Thyroid gland (tissue), 4 donors: ENCODE data around the gene MANSC1. TPM values are rescaled to one million over a fixed set of nuclear protein-coding genes. Genes with fewer than 3 reads are reported as not detected.

Experiments used
- DNase-seq, 2 donors: peaks; one replicate each; pipeline ENCODE4 v3.0.0-alpha.2; 2019
- H3K27ac ChIP-seq, 3 donors: fragments of 200-600 bp; sonication (generic); 1 replicate in 2 of 3; 2 replicates in 1 of 3; pipeline ENCODE4 v1.5.1; 2016 to 2019; ENCODE audit warnings: mild to moderate bottlenecking in 1 of 3, moderate library complexity in 1 of 3
- H3K27me3 ChIP-seq: fragments of 200-600 bp; sonication (generic); one replicate; pipeline ENCODE4 v1.5.1; 2019
- H3K36me3 ChIP-seq, 2 donors: fragments of 200-600 bp; sonication (generic); one replicate each; pipeline ENCODE4 v1.5.1; 2016 to 2019
- H3K4me1 ChIP-seq, 2 donors: fragments of 200-600 bp; sonication (generic); one replicate each; pipeline ENCODE4 v1.5.1; 2017 to 2019
- H3K4me3 ChIP-seq, 3 donors: fragments of 200-600 bp; sonication (generic); replicated peaks in 1 of 3; 1 replicate in 2 of 3; 2 replicates in 1 of 3; pipeline ENCODE4 v1.5.1; 2016; ENCODE audit warnings: mild to moderate bottlenecking in 1 of 3
- H3K9me3 ChIP-seq: fragments of 200-600 bp; sonication (generic); one replicate; pipeline ENCODE4 v1.5.1; 2017
- POLR2A ChIP-seq, 2 donors: fragments of 450-650 bp; IDR thresholded peaks; one replicate each; pipeline ENCODE4 v1.6.1; 2017; ENCODE audit warnings: antibody characterized with exemption in 2 of 2, mild to moderate bottlenecking in 2 of 2, moderate library complexity in 1 of 2
- WGBS, 2 donors: methylation state at CpG; one replicate each; pipeline ENCODE4 v1.1.5; 2017; 5-methylcytosine and 5-hydroxymethylcytosine counted together
- intact Hi-C: fragments of 100-400 bp; cut with DNase I; formaldehyde crosslinking; loops from one replicate; pipeline ENCODE4 v1.15.1; 2023
- total RNA-seq, 4 donors: library from RNA; depleted of rRNA; stranded (reverse); fragments of >200 nt; gene quantifications; one replicate each; pipeline ENCODE4 v1.2.3, GENCODE V29; 2016
- TF ChIP-seq, protein P1 (sequence below), 6 experiments: fragments of 200-600 bp in 3 of 6; fragments of 450-650 bp in 3 of 6; sonication (generic) in 3 of 6; IDR thresholded peaks; one replicate each; pipeline ENCODE4 v1.5.1; 2016 to 2019; ENCODE audit warnings: antibody characterized with exemption in 6 of 6, mild to moderate bottlenecking in 2 of 6, inconsistent platforms in 1 of 6, moderate library complexity in 1 of 6

Gene MANSC1
- total RNA-seq, 4 donors from 2014 or later = 15.3 to 59.0 (median 37.5) TPM

DNA sequence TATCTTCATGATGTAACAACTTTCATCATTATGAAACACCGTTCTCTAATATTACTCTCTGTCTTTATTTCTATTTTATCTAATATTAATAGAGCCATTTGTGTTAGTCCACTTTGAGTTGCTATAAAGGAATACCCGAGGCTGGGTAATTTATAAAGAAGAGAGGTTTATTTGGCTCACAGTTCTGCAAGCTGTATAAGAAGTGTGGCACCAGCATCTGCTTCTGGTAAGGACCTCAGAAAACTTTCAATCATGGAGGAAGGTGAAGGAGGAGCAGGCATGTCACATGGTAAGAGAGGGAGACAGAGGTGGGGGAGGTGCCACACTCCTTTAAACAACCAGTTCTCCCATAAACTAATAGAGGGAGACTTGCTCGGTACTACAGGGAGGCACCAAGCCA lies 31.9 kb upstream of the MANSC1 start:
- Histone ChIP-seq H3K4me1 (peaks cover 0 to 6% of the 10 kb centered on the region in 2 donors), H3K36me3 (no peaks in the 10 kb centered on the region), H3K4me3 (no peak overlapping the region), H3K27me3 (no peaks in the 10 kb centered on the region), H3K9me3 (no peaks in the 10 kb centered on the region), H3K27ac (no peak overlapping the region)
- DNase-seq = no peak
- TF ChIP-seq, protein P1, sequence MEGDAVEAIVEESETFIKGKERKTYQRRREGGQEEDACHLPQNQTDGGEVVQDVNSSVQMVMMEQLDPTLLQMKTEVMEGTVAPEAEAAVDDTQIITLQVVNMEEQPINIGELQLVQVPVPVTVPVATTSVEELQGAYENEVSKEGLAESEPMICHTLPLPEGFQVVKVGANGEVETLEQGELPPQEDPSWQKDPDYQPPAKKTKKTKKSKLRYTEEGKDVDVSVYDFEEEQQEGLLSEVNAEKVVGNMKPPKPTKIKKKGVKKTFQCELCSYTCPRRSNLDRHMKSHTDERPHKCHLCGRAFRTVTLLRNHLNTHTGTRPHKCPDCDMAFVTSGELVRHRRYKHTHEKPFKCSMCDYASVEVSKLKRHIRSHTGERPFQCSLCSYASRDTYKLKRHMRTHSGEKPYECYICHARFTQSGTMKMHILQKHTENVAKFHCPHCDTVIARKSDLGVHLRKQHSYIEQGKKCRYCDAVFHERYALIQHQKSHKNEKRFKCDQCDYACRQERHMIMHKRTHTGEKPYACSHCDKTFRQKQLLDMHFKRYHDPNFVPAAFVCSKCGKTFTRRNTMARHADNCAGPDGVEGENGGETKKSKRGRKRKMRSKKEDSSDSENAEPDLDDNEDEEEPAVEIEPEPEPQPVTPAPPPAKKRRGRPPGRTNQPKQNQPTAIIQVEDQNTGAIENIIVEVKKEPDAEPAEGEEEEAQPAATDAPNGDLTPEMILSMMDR (IDR thresholded peaks at IDR 0.05) = no peak
- TF ChIP-seq POLR2A (IDR thresholded peaks at IDR 0.05) = no peak
- WGBS, 2 donors = 94 to 99% methylated on average over 3 of the region's 3 CpGs
- intact Hi-C loops = no loop called here

DNA sequence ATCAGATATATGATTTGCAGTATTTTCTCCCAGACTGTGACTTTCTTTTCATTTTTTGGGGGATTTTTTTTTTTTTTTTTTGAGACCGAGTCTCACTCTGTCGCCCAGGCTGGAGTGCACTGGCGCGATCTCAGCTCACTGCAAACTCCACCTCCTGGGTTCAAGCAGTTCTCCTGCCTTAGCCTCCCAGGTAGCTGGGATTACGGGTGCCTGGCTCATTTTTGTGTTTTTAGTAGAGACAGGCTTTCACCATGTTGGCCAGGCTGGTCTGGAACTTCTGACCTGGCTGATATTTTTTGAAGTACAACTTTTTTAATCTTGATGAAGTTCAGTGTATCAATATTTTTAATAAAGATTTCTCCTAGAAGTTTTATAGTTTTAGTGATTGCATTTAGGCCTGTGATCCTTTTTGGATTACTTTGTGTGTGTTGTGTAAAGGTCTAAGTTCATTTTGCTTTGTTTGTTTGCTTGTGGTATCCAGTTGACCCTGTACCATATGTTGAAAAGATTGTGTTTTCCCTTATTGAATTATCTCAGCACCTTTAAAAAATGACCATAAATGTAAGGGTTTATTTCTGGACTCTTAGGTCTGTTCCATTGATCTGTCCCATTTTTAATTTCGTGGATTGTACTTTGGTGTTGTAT lies 31.0 kb upstream of the MANSC1 start:
- WGBS, 2 donors = 96 to 97% methylated on average over 6 of the region's 6 CpGs
- no peaks in the 10 kb centered on the region for H3K36me3 ChIP-seq
- no peak overlapping the region for H3K4me3 ChIP-seq
- DNase-seq = no peak
- no peaks in the 10 kb centered on the region for H3K9me3 ChIP-seq
- no peaks in the 10 kb centered on the region for H3K27me3 ChIP-seq
- intact Hi-C loops = no loop called here
- no peak for TF ChIP-seq POLR2A (IDR thresholded peaks at IDR 0.05)
- TF ChIP-seq, protein P1 (IDR thresholded peaks at IDR 0.05) = no peak
- H3K4me1 ChIP-seq = peaks cover 0 to 6% of the 10 kb centered on the region in 2 donors
- no peak overlapping the region for H3K27ac ChIP-seq

DNA sequence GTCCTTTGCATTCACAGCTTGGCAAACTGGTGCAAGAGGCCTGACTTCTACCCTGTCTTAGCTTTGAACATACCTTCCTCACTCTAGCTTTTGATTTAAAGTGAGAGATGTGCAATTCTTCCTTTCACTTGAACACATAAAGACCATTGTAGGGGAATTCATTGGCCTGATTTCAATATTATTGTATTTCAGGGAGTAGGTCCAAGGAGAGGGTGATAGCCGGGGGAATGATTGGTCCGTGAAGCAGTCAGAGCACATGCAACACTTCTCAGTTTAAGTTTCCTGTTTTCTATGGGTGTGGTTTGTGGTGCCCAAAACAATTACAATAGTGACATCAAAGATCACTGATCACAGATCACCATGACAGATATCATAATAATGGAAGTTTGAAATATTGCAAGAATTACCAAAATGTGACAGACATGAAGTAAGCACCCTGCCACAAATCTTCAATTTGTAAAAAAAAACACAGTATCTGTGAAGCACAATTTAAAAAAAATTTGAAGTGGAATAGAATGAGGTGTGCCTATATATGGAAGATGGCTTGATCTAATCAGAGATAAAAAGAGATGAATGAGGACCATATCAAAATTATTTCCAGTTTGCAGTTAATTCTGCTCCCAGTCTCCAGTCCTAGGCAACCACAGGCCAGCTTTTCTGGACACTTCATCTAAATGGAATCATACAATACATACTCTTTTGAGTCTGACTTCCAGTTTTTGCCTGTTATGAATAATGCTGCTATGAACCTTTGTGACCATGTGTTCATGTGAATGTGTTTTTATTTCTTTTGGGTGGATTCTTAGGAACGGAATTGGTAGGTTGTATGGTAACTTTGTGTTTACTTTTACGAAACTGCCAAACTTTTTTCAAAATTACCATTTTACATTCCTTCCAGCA lies 30.0 kb upstream of the MANSC1 start:
- TF ChIP-seq, protein P1 (IDR thresholded peaks at IDR 0.05) = no peak
- no peak for TF ChIP-seq POLR2A (IDR thresholded peaks at IDR 0.05)
- no peaks in the 10 kb centered on the region for H3K36me3 ChIP-seq
- WGBS, 2 donors = 55 to 63% methylated on average over 4 of the region's 4 CpGs
- H3K27me3 ChIP-seq = no peaks in the 10 kb centered on the region
- no peaks in the 10 kb centered on the region for H3K9me3 ChIP-seq
- peak overlapping the region in 2 of 3 donors; percentile 44 to 60 for H3K27ac ChIP-seq
- no peak overlapping the region for H3K4me3 ChIP-seq
- intact Hi-C loops = loop anchor here (5.0 kb wide), 3 partner anchors 182 to 327 kb away; partner anchors contain the start of gene DUSP16
- H3K4me1 ChIP-seq = peaks cover 0 to 6% of the 10 kb centered on the region in 2 donors
- DNase-seq = no peak

DNA sequence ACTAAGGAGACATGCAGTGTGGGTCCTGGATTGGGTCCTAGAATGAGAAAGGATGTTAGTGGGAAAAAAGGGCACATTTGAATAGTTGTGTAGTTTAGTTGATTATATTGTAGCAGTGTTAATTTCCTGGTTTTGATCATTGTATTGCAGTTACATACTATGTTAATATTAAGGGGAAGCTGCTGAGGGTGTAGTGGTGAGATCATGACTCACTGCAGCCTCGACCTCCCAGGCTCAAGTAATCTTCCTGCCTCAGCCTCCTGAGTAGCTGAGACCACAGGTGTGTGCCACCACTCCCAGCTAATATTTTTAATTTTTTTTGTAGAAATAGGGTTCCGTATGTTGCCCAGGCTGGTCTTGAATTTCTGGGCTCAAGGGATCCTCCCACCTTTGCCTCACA lies 28.6 kb upstream of the MANSC1 start:
- WGBS, 2 donors = 84 to 93% methylated on average over 2 of the region's 2 CpGs
- H3K4me1 ChIP-seq = peaks cover 0 to 6% of the 10 kb centered on the region in 2 donors
- H3K27me3 ChIP-seq = no peaks in the 10 kb centered on the region
- no peak for TF ChIP-seq POLR2A (IDR thresholded peaks at IDR 0.05)
- TF ChIP-seq, protein P1 (IDR thresholded peaks at IDR 0.05) = no peak
- no peaks in the 10 kb centered on the region for H3K36me3 ChIP-seq
- no peak overlapping the region for H3K4me3 ChIP-seq
- DNase-seq = no peak
- no peaks in the 10 kb centered on the region for H3K9me3 ChIP-seq
- H3K27ac ChIP-seq = no peak overlapping the region
- intact Hi-C loops = loop anchor here (5.0 kb wide), 3 partner anchors 184 to 329 kb away; partner anchors contain the start of gene DUSP16
